Type B pancreatic cell (in vitro differentiated cells): ENCODE data around the gene GPR65. TPM values are rescaled to one million over a fixed set of nuclear protein-coding genes. Genes with fewer than 3 reads are reported as not detected.

ENCODE experiments used
- DNase-seq: peaks from one replicate; pipeline ENCODE4 v3.0.0; 2021; ENCODE audit warnings: mixed read lengths; ENCODE audit not compliant: unreplicated experiment; ENCODE audit errors: extremely low spot score
- H3K27ac Mint-ChIP-seq: 2 replicates; pipeline ENCODE4 v1.8.0; 2021; ENCODE audit warnings: mild to moderate bottlenecking, mixed read lengths
- H3K27me3 Mint-ChIP-seq: 2 replicates; pipeline ENCODE4 v1.8.0; 2021; ENCODE audit warnings: mixed read lengths
- H3K36me3 Mint-ChIP-seq: 2 replicates; pipeline ENCODE4 v1.8.0; 2021; ENCODE audit warnings: mixed read lengths
- H3K4me1 Mint-ChIP-seq: one replicate; pipeline ENCODE4 v1.8.0; 2021; ENCODE audit warnings: mixed read lengths; ENCODE audit not compliant: unreplicated experiment
- H3K4me3 Mint-ChIP-seq: 2 replicates; pipeline ENCODE4 v1.8.0; 2021; ENCODE audit warnings: mild to moderate bottlenecking, mixed read lengths
- H3K9me3 Mint-ChIP-seq: 2 replicates; pipeline ENCODE4 v1.8.0; 2021; ENCODE audit warnings: mixed read lengths
- total RNA-seq: library from RNA; stranded (reverse); gene quantifications from 2 replicates; pipeline ENCODE4 v1.2.1, GENCODE V29; 2021; ENCODE audit warnings: low replicate concordance
- TF ChIP-seq, protein P1 (sequence below): fragments of 200-600 bp; sonication (generic); conservative IDR thresholded peaks from 2 replicates; pipeline ENCODE4 v1.5.0; 2021; ENCODE audit warnings: antibody characterized with exemption, mild to moderate bottlenecking

GPR65 gene
- total RNA-seq, 1 donor from 2014 or later, result not detected

DNA sequence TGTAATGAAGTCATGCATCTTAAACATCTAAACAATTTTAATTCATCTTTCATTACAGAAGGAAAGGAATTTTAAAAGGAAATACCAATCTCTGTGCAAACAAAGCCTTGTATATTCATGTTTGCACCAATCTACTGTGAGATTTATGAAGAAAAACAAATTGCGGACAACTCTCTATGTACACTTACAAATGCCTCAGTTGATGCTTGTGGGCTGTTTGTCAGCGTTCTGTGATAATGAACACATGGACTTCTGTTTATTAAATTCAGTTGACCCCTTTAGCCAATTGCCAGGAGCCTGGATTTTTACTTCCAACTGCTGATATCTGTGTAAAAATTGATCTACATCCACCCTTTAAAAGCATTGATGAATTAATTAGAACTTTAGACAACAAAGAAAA is 5.4 kb downstream of the GPR65 start:
- Mint-ChIP-seq H3K9me3 (no peaks in the 10 kb centered on the region), H3K36me3 (no peaks in the 10 kb centered on the region), H3K27me3 (peaks cover 8% of the 10 kb centered on the region), H3K4me3 (no peak overlapping the region), H3K27ac (no peak overlapping the region), H3K4me1 (no peaks in the 10 kb centered on the region)
- TF ChIP-seq, protein P1, sequence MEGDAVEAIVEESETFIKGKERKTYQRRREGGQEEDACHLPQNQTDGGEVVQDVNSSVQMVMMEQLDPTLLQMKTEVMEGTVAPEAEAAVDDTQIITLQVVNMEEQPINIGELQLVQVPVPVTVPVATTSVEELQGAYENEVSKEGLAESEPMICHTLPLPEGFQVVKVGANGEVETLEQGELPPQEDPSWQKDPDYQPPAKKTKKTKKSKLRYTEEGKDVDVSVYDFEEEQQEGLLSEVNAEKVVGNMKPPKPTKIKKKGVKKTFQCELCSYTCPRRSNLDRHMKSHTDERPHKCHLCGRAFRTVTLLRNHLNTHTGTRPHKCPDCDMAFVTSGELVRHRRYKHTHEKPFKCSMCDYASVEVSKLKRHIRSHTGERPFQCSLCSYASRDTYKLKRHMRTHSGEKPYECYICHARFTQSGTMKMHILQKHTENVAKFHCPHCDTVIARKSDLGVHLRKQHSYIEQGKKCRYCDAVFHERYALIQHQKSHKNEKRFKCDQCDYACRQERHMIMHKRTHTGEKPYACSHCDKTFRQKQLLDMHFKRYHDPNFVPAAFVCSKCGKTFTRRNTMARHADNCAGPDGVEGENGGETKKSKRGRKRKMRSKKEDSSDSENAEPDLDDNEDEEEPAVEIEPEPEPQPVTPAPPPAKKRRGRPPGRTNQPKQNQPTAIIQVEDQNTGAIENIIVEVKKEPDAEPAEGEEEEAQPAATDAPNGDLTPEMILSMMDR, result no peak
- no peak for DNase-seq

DNA sequence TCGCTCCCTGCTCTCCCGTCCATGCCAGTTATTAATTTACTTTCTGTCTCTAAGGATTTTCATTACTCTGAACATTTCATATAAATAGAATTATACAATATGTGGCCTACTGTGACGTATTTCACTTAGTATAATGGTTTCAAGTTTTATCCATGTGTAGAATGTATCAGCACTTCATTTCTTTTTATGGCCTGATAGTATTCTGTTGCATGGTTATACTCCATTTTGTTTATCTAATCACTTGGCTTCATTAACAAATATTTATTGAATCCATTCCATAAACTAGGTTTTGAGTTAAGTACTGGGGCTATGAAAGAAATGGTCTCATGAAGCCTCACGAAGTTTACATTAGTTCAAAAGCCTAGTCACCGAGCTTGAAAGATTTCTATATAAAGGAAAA is 7.6 kb downstream of the GPR65 start:
- Mint-ChIP-seq H3K36me3 (no peaks in the 10 kb centered on the region), H3K27ac (no peak overlapping the region), H3K4me1 (no peaks in the 10 kb centered on the region), H3K4me3 (no peak overlapping the region), H3K9me3 (no peaks in the 10 kb centered on the region), H3K27me3 (peaks cover 8% of the 10 kb centered on the region)
- TF ChIP-seq, protein P1, result no peak
- no peak for DNase-seq

DNA sequence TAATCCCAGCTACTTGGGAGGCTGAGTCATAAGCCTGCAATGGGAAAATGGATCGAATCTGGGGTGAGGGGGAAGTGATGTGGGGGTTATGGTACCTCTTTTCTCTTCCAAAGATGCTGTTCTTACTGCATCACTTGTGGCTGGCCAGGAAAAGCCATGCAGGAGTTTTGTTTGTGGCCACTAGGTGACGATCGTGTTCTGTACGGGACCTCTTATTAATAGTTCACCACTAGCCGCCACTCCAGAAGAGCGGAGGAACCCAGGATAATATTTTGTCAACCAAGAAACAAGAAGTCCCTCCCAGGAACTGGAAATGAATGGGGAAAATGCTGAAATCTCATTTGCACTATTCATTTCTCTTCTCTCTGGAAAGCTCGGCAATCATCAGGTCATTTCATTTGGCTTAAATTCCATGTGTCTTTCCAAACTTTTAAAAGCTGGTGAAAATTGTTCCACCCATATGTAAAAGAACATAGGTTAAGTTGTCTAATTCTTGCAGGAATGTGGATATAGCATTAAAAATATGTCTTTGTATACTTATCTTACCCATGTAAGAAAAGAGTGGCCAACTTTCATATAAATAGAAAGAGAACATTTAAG is 8.9 kb downstream of the GPR65 start:
- no peak overlapping the region for H3K4me3 Mint-ChIP-seq
- H3K9me3 Mint-ChIP-seq, result no peaks in the 10 kb centered on the region
- H3K27ac Mint-ChIP-seq, result no peak overlapping the region
- TF ChIP-seq, protein P1, result peak; percentile 89
- DNase-seq, result no peak
- H3K36me3 Mint-ChIP-seq, result no peaks in the 10 kb centered on the region
- no peaks in the 10 kb centered on the region for H3K4me1 Mint-ChIP-seq
- H3K27me3 Mint-ChIP-seq, result peaks cover 5% of the 10 kb centered on the region

DNA sequence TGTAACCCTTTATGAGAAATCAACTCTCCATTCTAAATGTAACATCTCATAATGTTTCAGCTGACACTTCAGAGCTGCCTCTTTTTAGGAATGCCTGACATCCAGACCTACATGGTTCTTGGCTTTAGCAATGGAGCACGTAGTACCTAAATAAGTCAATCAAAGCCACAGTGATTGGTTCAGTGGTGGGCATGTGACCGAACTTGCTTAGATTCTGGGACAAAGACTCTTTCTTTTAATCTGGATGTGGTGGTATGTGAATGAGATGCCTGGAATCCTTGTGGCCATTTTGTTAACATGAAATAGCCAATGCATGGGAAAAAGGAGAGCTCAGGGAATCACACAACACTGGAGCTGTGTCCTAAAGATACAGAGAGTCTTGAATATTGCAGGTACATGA is 11.8 kb downstream of the GPR65 start:
- Mint-ChIP-seq H3K4me1 (no peaks in the 10 kb centered on the region), H3K27me3 (peaks cover 5% of the 10 kb centered on the region), H3K27ac (no peak overlapping the region), H3K36me3 (no peaks in the 10 kb centered on the region), H3K4me3 (no peak overlapping the region), H3K9me3 (no peaks in the 10 kb centered on the region)
- no peak for DNase-seq
- TF ChIP-seq, protein P1, result no peak

DNA sequence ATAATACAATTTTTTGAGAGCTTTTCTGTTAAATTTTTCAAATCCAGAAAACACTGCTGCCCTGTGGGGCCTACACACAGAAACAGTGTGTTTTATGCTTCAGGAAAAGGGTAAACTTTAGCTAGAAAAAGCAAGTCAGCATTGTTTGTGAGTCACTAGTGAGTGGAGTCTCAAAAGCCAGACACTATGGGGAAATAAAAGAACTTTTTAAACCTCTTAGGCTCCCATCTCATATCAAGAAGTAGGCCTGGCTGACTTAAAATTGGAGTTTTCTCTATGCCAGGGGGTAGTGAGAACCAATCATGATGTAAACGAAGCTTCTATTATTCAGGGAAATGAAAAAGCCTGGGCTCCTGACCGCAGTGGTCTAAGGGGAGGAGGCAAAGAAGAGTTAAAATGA is 12.6 kb downstream of the GPR65 start:
- Mint-ChIP-seq H3K27me3 (peaks cover 5% of the 10 kb centered on the region), H3K27ac (no peak overlapping the region), H3K4me3 (no peak overlapping the region), H3K9me3 (no peaks in the 10 kb centered on the region), H3K36me3 (no peaks in the 10 kb centered on the region), H3K4me1 (no peaks in the 10 kb centered on the region)
- TF ChIP-seq, protein P1, result no peak
- no peak for DNase-seq
